Measurements from ENCODE around the gene RIC8B.
"Not testable (repeated sequence)": the region's sequence is repeated elsewhere in the genome, so short reads cannot be mapped to it uniquely, and the experiment has no call there.

The RIC8B gene

GRCh38 chr12:106913456-106913855 is 139.0 kb downstream of the RIC8B start:
- no peak for DNase-seq (ENCODE audit: low spot score)
- no peak for TF ChIP-seq CTCF (IDR thresholded peaks at IDR 0.05; ENCODE audit: extremely low read depth, missing control alignments)

GRCh38 chr12:106914796-106915634 is 140.5 kb downstream of the RIC8B start:
- DNase-seq (ENCODE audit: low spot score): peak; percentile 65
- TF ChIP-seq CTCF (IDR thresholded peaks at IDR 0.05; ENCODE audit: extremely low read depth, missing control alignments): no peak

DNA sequence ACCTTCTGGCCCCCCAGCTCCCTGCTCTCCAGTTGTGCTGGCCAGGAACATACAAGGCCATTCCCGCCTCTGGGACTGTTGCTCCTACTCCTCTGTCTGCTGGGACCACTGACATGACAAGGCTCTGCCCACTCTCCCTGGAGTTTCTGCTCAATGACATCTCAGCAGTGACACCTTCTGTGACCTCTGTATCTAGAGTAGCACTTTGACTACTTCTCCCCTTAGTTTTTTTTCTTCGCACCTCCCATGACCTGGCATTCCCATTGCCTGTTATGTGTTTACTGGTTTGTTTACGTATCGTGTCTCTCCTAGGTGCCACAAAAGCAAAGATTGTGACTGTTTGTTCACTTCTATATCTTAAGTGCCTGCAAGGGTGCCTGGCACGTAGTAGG is 141.1 kb downstream of the RIC8B start:
- no peak for TF ChIP-seq CTCF (IDR thresholded peaks at IDR 0.05; ENCODE audit: extremely low read depth, missing control alignments)
- no peak for DNase-seq (ENCODE audit: low spot score)

DNA sequence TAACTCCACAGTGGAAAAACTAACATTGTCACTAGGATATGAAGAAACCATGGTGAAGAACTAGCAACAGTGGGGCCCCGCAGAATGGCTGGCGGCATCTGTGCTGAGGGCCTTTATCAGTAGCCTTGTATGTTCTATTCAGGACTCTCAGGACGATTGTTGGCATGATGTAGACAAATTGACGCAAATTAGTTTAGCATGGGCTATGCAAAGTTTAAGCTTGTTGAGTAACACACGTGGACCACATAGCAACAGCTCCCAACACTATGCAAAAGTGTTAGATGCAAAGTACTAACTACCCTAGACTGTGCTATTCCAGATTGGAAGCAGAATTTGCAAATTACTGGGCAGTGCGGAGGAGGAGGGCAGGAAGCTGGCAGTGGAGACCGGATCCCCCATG is 143.0 kb downstream of the RIC8B start:
- no peak for TF ChIP-seq CTCF (IDR thresholded peaks at IDR 0.05; ENCODE audit: extremely low read depth, missing control alignments)
- DNase-seq (ENCODE audit: low spot score): no peak

DNA sequence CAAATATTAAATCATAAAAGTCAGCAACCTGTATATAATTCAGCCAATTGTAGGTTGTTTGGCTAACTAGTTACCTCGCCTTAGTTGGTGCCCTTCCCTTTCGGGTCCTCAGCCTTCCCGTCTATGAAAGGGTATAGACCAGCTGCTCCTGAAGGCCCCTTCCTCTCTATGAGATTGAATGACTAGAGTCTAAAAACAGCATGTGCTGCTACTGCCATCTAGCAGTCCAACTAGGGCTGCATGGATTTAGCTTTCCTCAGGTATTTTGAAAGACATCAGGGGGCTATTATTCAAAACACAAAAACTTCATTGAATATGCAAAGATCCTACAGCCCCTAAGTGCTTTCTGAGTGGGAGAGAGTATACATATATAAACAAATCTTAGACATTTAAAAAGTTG is 144.3 kb downstream of the RIC8B start:
- no peak for DNase-seq (ENCODE audit: low spot score)
- TF ChIP-seq CTCF (IDR thresholded peaks at IDR 0.05; ENCODE audit: extremely low read depth, missing control alignments): peak; percentile 53

- DNase-seq (ENCODE audit: low spot score): no peak
- TF ChIP-seq CTCF (IDR thresholded peaks at IDR 0.05; ENCODE audit: extremely low read depth, missing control alignments): peak; percentile 52
Measured at GRCh38 chr12:106919910-106920544, 145.5 kb downstream of the RIC8B start.

GRCh38 chr12:106921976-106922375 is 147.5 kb downstream of the RIC8B start:
- not testable (repeated sequence) for DNase-seq (ENCODE audit: low spot score)

- not testable (repeated sequence) for DNase-seq (ENCODE audit: low spot score)
Measured at GRCh38 chr12:106923594-106923993, 149.1 kb downstream of the RIC8B start.

All from GM20000 (cell line).